Peyer's patch (tissue), 4 donors: Measurements from ENCODE around the gene GRIN2C. TPM values are rescaled to one million over a fixed set of nuclear protein-coding genes. Genes with fewer than 3 reads are reported as not detected.

Experiments
- DNase-seq, 3 donors: peaks; one replicate each; pipeline ENCODE4 v3.0.0-alpha.2; 2017 to 2019
- H3K27ac ChIP-seq, 4 donors: fragments of 200-600 bp; sonication (generic); one replicate each; pipeline ENCODE4 v1.5.1; 2016 to 2019
- H3K27me3 ChIP-seq, 2 donors: fragments of 200-600 bp; sonication (generic); one replicate each; pipeline ENCODE4 v1.5.1; 2019
- H3K36me3 ChIP-seq, 3 donors: fragments of 200-600 bp; sonication (generic); one replicate each; pipeline ENCODE4 v1.5.1; 2016 to 2019
- H3K4me1 ChIP-seq, 4 donors: fragments of 200-600 bp; sonication (generic); one replicate each; pipeline ENCODE4 v1.5.1; 2016 to 2019
- H3K4me3 ChIP-seq, 4 donors: fragments of 200-600 bp; sonication (generic); 1 replicate in 3 of 4; 2 replicates in 1 of 4; pipeline ENCODE4 v1.5.1; 2016 to 2019; ENCODE audit warnings: mild to moderate bottlenecking in 1 of 4
- H3K9me3 ChIP-seq, 4 donors: fragments of 200-600 bp; sonication (generic); one replicate each; pipeline ENCODE4 v1.5.1; 2016 to 2019; ENCODE audit warnings: mild to moderate bottlenecking in 1 of 4
- POLR2A ChIP-seq, 2 donors: fragments of 450-650 bp; IDR thresholded peaks; one replicate each; pipeline ENCODE4 v1.5.1; 2017; ENCODE audit warnings: antibody characterized with exemption in 2 of 2, mild to moderate bottlenecking in 2 of 2, moderate library complexity in 2 of 2
- total RNA-seq, 4 donors: library from RNA; depleted of rRNA; stranded (reverse); fragments of >200 nt; gene quantifications; one replicate each; pipeline ENCODE4 v1.1.0, GENCODE V29; 2016
- TF ChIP-seq, protein P1 (sequence below), 6 experiments: fragments of 450-650 bp in 4 of 6; fragments of 200-600 bp in 2 of 6; sonication (generic) in 1 of 6; IDR thresholded peaks; one replicate each; pipeline ENCODE4 v1.5.1; 2017 to 2019; ENCODE audit warnings: antibody characterized with exemption in 6 of 6, mild to moderate bottlenecking in 3 of 6, moderate library complexity in 1 of 6

Gene GRIN2C
- total RNA-seq, 4 donors from 2014 or later: 0.13 to 2.7 TPM; not detected in 2

GRCh38 chr17:74832421-74832820 is 27.3 kb downstream of the GRIN2C start:
- Histone ChIP-seq H3K27me3 (no peaks in the 10 kb centered on the region), H3K4me3 (no peak overlapping the region), H3K9me3 (no peaks in the 10 kb centered on the region), H3K27ac (no peak overlapping the region), H3K36me3 (no peaks in the 10 kb centered on the region), H3K4me1 (no peaks in the 10 kb centered on the region)
- no peak for TF ChIP-seq POLR2A (IDR thresholded peaks at IDR 0.05)
- TF ChIP-seq, protein P1, sequence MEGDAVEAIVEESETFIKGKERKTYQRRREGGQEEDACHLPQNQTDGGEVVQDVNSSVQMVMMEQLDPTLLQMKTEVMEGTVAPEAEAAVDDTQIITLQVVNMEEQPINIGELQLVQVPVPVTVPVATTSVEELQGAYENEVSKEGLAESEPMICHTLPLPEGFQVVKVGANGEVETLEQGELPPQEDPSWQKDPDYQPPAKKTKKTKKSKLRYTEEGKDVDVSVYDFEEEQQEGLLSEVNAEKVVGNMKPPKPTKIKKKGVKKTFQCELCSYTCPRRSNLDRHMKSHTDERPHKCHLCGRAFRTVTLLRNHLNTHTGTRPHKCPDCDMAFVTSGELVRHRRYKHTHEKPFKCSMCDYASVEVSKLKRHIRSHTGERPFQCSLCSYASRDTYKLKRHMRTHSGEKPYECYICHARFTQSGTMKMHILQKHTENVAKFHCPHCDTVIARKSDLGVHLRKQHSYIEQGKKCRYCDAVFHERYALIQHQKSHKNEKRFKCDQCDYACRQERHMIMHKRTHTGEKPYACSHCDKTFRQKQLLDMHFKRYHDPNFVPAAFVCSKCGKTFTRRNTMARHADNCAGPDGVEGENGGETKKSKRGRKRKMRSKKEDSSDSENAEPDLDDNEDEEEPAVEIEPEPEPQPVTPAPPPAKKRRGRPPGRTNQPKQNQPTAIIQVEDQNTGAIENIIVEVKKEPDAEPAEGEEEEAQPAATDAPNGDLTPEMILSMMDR (IDR thresholded peaks at IDR 0.05): no peak
- peak in 2 of 3 donors; percentile 63 to 72 for DNase-seq

- TF ChIP-seq, protein P1 (IDR thresholded peaks at IDR 0.05): no peak
- no peaks in the 10 kb centered on the region for H3K27me3 ChIP-seq
- no peaks in the 10 kb centered on the region for H3K9me3 ChIP-seq
- no peak overlapping the region for H3K27ac ChIP-seq
- no peak for DNase-seq
- no peaks in the 10 kb centered on the region for H3K4me1 ChIP-seq
- H3K4me3 ChIP-seq: no peak overlapping the region
- H3K36me3 ChIP-seq: no peaks in the 10 kb centered on the region
These were observed 28.1 kb downstream of the GRIN2C start for GRCh38 chr17:74831444-74832146.

GRCh38 chr17:74830861-74831260 is 28.8 kb downstream of the GRIN2C start:
- Histone ChIP-seq H3K27me3 (no peaks in the 10 kb centered on the region), H3K36me3 (no peaks in the 10 kb centered on the region), H3K27ac (no peak overlapping the region), H3K4me1 (no peaks in the 10 kb centered on the region), H3K9me3 (no peaks in the 10 kb centered on the region), H3K4me3 (no peak overlapping the region)
- DNase-seq: no peak
- TF ChIP-seq, protein P1 (IDR thresholded peaks at IDR 0.05): no peak
- no peak for TF ChIP-seq POLR2A (IDR thresholded peaks at IDR 0.05)

DNA sequence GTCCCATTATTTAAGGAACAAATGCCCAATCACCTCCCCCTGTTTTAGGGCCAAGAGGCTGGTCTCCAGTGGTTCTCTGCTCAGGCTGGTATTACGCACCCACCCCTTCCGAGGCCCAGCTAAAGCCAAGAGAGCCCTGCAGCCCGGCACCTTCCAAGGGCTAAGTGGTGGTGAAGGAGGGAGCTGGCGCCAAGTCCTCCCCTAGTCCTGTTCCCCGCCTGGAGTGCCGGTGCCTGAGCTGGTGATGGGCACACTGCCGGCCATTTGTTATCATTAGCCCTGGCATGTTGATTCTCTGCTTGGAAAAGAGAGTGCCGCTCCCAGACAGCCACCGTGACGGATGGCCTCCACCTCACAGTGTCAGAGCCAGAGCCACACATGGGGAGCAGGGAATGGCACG is 31.9 kb downstream of the GRIN2C start:
- no peaks in the 10 kb centered on the region for H3K9me3 ChIP-seq
- no peak overlapping the region for H3K27ac ChIP-seq
- no peaks in the 10 kb centered on the region for H3K36me3 ChIP-seq
- H3K4me3 ChIP-seq: no peak overlapping the region
- H3K27me3 ChIP-seq: no peaks in the 10 kb centered on the region
- TF ChIP-seq POLR2A (IDR thresholded peaks at IDR 0.05): no peak
- TF ChIP-seq, protein P1 (IDR thresholded peaks at IDR 0.05): no peak
- no peaks in the 10 kb centered on the region for H3K4me1 ChIP-seq
- DNase-seq: no peak

GRCh38 chr17:74825952-74826719 is 33.5 kb downstream of the GRIN2C start:
- TF ChIP-seq POLR2A (IDR thresholded peaks at IDR 0.05): no peak
- TF ChIP-seq, protein P1 (IDR thresholded peaks at IDR 0.05): no peak
- H3K9me3 ChIP-seq: no peaks in the 10 kb centered on the region
- H3K4me1 ChIP-seq: no peaks in the 10 kb centered on the region
- H3K27ac ChIP-seq: no peak overlapping the region
- DNase-seq: no peak
- no peaks in the 10 kb centered on the region for H3K36me3 ChIP-seq
- H3K27me3 ChIP-seq: no peaks in the 10 kb centered on the region
- H3K4me3 ChIP-seq: no peak overlapping the region
